ENCODE data around the gene EVC2.

EVC2 gene

GRCh38 chr4:5632066-5632440, 76.3 kb downstream of the EVC2 start:
- DNase-seq (ENCODE audit: low read depth in 1 of 2, low spot score in 1 of 2): no peak

GRCh38 chr4:5631352-5632065, 76.8 kb downstream of the EVC2 start:
- Histone ChIP-seq H3K27me3 (ENCODE audit: insufficient read depth, poor library complexity, severe bottlenecking) (no peaks in the 10 kb centered on the region), H3K27ac (replicated peaks) (no peak overlapping the region), H3K4me3 (replicated peaks; ENCODE audit: insufficient read depth, low read length) (no peak overlapping the region)
- no peak for DNase-seq (ENCODE audit: low read depth in 1 of 2, low spot score in 1 of 2)
- TF ChIP-seq GABPA (IDR thresholded peaks at IDR 0.05; ENCODE audit: low read depth): no peak
- TF ChIP-seq CTCF (IDR thresholded peaks at IDR 0.05; ENCODE audit: insufficient read depth, low read length): no peak
- TF ChIP-seq SPI1 (IDR thresholded peaks at IDR 0.05; ENCODE audit: borderline replicate concordance, low read depth): no peak
- no peak for TF ChIP-seq REST (IDR thresholded peaks at IDR 0.05; ENCODE audit: insufficient replicate concordance, low read depth)
- TF ChIP-seq POLR2AphosphoS5 (IDR thresholded peaks at IDR 0.05; ENCODE audit: low read depth): no peak

More at GRCh38 chr4:5632066-5632440, 76.3 kb downstream of the EVC2 start:
- H3K27me3 ChIP-seq (ENCODE audit: insufficient read depth, poor library complexity, severe bottlenecking): no peaks in the 10 kb centered on the region
- TF ChIP-seq POLR2AphosphoS5 (IDR thresholded peaks at IDR 0.05; ENCODE audit: low read depth): no peak
- TF ChIP-seq SPI1 (IDR thresholded peaks at IDR 0.05; ENCODE audit: borderline replicate concordance, low read depth): no peak
- TF ChIP-seq REST (IDR thresholded peaks at IDR 0.05; ENCODE audit: insufficient replicate concordance, low read depth): no peak
- TF ChIP-seq GABPA (IDR thresholded peaks at IDR 0.05; ENCODE audit: low read depth): no peak
- no peak for TF ChIP-seq CTCF (IDR thresholded peaks at IDR 0.05; ENCODE audit: insufficient read depth, low read length)
- H3K4me3 ChIP-seq (replicated peaks; ENCODE audit: insufficient read depth, low read length): no peak overlapping the region
- no peak overlapping the region for H3K27ac ChIP-seq (replicated peaks)

- Histone ChIP-seq H3K27me3 (ENCODE audit: insufficient read depth, poor library complexity, severe bottlenecking) (no peaks in the 10 kb centered on the region), H3K4me3 (replicated peaks; ENCODE audit: insufficient read depth, low read length) (no peak overlapping the region), H3K27ac (replicated peaks) (no peak overlapping the region)
- DNase-seq (ENCODE audit: low read depth in 1 of 2, low spot score in 1 of 2): no peak
- TF ChIP-seq GABPA (IDR thresholded peaks at IDR 0.05; ENCODE audit: low read depth) (no peak), SPI1 (IDR thresholded peaks at IDR 0.05; ENCODE audit: borderline replicate concordance, low read depth) (no peak)
Measured at GRCh38 chr4:5630762-5631161, 77.6 kb downstream of the EVC2 start.

- TF ChIP-seq GABPA (IDR thresholded peaks at IDR 0.05; ENCODE audit: low read depth) (no peak), SPI1 (IDR thresholded peaks at IDR 0.05; ENCODE audit: borderline replicate concordance, low read depth) (no peak), CTCF (IDR thresholded peaks at IDR 0.05; ENCODE audit: insufficient read depth, low read length) (no peak), POLR2AphosphoS5 (IDR thresholded peaks at IDR 0.05; ENCODE audit: low read depth) (no peak), REST (IDR thresholded peaks at IDR 0.05; ENCODE audit: insufficient replicate concordance, low read depth) (no peak)
- Histone ChIP-seq H3K27me3 (ENCODE audit: insufficient read depth, poor library complexity, severe bottlenecking) (no peaks in the 10 kb centered on the region), H3K4me3 (replicated peaks; ENCODE audit: insufficient read depth, low read length) (no peak overlapping the region), H3K27ac (replicated peaks) (no peak overlapping the region)
- DNase-seq (ENCODE audit: low read depth in 1 of 2, low spot score in 1 of 2): no peak
Measured at GRCh38 chr4:5629542-5629941, 78.8 kb downstream of the EVC2 start.

Measured in HL-60 (cell line).